HepG2 (cell line): ENCODE data around the gene DCDC2. TPM values are rescaled to one million over a fixed set of nuclear protein-coding genes. Genes with fewer than 3 reads are reported as not detected.

Source experiments
- IRF1 ChIP-seq: sonication (generic); formaldehyde crosslinking; IDR thresholded peaks from 2 replicates; pipeline ENCODE4 v1.4.0; 2020; ENCODE audit warnings: low read depth, mild to moderate bottlenecking, missing genetic modification reagents
- MAFK ChIP-seq, 2 experiments: IDR thresholded peaks in 1 of 2; conservative IDR thresholded peaks in 1 of 2; 2 replicates each; pipeline ENCODE4 v1.6.1; 2011; ENCODE audit warnings: improper control_type of control experiment in 2 of 2, low read length in 2 of 2
- MEF2D ChIP-seq: sonication (generic); formaldehyde crosslinking; IDR thresholded peaks from 2 replicates; pipeline ENCODE4 v1.5.1; 2020; ENCODE audit warnings: mild to moderate bottlenecking, missing genetic modification reagents
- NFAT5 ChIP-seq: sonication (generic); formaldehyde crosslinking; IDR thresholded peaks from 2 replicates; pipeline ENCODE4 v1.4.0; 2020; ENCODE audit warnings: missing genetic modification reagents
- NFKB2 ChIP-seq: sonication (generic); formaldehyde crosslinking; IDR thresholded peaks from 2 replicates; pipeline ENCODE4 v1.4.0; 2020; ENCODE audit warnings: missing genetic modification reagents, borderline replicate concordance
- ZKSCAN8 ChIP-seq: IDR thresholded peaks from 2 replicates; pipeline ENCODE4 v1.6.1; 2016; ENCODE audit warnings: borderline replicate concordance, missing genetic modification reagents, missing compliant biosample characterization
- ZNF232 ChIP-seq: sonication (generic); formaldehyde crosslinking; IDR thresholded peaks from 2 replicates; pipeline ENCODE4 v1.4.0; 2020; ENCODE audit warnings: missing genetic modification reagents, borderline replicate concordance
- ZNF326 ChIP-seq: sonication (generic); formaldehyde crosslinking; IDR thresholded peaks from 2 replicates; pipeline ENCODE4 v1.4.0; 2020; ENCODE audit warnings: missing genetic modification reagents, borderline replicate concordance
- ZNF468 ChIP-seq: sonication (generic); formaldehyde crosslinking; IDR thresholded peaks from 2 replicates; pipeline ENCODE4 v1.8.0; 2022; ENCODE audit warnings: mild to moderate bottlenecking, moderate library complexity, missing genetic modification reagents
- ZNF543 ChIP-seq: sonication (generic); formaldehyde crosslinking; IDR thresholded peaks from 2 replicates; pipeline ENCODE4 v1.4.0; 2020; ENCODE audit warnings: mild to moderate bottlenecking, missing genetic modification reagents
- ZNF547 ChIP-seq: sonication (generic); formaldehyde crosslinking; IDR thresholded peaks from 2 replicates; pipeline ENCODE4 v1.5.1; 2020; ENCODE audit warnings: mild to moderate bottlenecking, missing genetic modification reagents
- ZNF614 ChIP-seq: IDR thresholded peaks from 2 replicates; pipeline ENCODE4 v1.6.1; 2018; ENCODE audit warnings: missing biosample characterization, missing genetic modification reagents, inconsistent platforms, borderline replicate concordance
- ZNF788 ChIP-seq: sonication (generic); formaldehyde crosslinking; IDR thresholded peaks from 2 replicates; pipeline ENCODE4 v1.5.0; 2020; ENCODE audit warnings: mild to moderate bottlenecking, missing genetic modification reagents, borderline replicate concordance
- polyA plus RNA-seq, 8 experiments: library from polyadenylated mRNA; depleted of rRNA in 3 of 8; stranded (reverse) in 7 of 8; unstranded in 1 of 8; fragments of >200 nt; fragmentation: Illumina TruSeq in 4 of 8; extraction: Trizol in 4 of 8; gene quantifications; 2 replicates each; pipeline versions ENCODE4 v1.2.1 to v1.2.3, GENCODE V29; 2011 to 2016; ENCODE audit warnings: low read depth in 4 of 8, missing spikeins in 1 of 8, mixed read lengths in 1 of 8; ENCODE audit not compliant: insufficient read depth in 1 of 8
- total RNA-seq, 5 experiments: library from RNA; depleted of rRNA; stranded (reverse); fragments of >200 nt; fragmentation: Illumina TruSeq; extraction: Trizol; gene quantifications; 2 replicates each; pipeline ENCODE4 v1.2.3, GENCODE V29; 2016; ENCODE audit warnings: low read depth in 1 of 5
- TF ChIP-seq, protein P1 (sequence below): IDR thresholded peaks from 2 replicates; pipeline ENCODE4 v1.4.0; 2020; ENCODE audit warnings: mild to moderate bottlenecking, missing genetic modification reagents
- TF ChIP-seq, protein P2 (sequence below): sonication (generic); formaldehyde crosslinking; IDR thresholded peaks from 2 replicates; pipeline ENCODE4 v1.9.0; 2021; ENCODE audit warnings: missing genetic modification reagents, mild to moderate bottlenecking, borderline replicate concordance

DCDC2 gene
- total and polyA plus RNA-seq, 2 of the 13 experiments (the other 11 are each of a cell fraction or from before 2014, with no cell fraction given), result 9.0 to 36.2 TPM

- TF ChIP-seq, protein P1, sequence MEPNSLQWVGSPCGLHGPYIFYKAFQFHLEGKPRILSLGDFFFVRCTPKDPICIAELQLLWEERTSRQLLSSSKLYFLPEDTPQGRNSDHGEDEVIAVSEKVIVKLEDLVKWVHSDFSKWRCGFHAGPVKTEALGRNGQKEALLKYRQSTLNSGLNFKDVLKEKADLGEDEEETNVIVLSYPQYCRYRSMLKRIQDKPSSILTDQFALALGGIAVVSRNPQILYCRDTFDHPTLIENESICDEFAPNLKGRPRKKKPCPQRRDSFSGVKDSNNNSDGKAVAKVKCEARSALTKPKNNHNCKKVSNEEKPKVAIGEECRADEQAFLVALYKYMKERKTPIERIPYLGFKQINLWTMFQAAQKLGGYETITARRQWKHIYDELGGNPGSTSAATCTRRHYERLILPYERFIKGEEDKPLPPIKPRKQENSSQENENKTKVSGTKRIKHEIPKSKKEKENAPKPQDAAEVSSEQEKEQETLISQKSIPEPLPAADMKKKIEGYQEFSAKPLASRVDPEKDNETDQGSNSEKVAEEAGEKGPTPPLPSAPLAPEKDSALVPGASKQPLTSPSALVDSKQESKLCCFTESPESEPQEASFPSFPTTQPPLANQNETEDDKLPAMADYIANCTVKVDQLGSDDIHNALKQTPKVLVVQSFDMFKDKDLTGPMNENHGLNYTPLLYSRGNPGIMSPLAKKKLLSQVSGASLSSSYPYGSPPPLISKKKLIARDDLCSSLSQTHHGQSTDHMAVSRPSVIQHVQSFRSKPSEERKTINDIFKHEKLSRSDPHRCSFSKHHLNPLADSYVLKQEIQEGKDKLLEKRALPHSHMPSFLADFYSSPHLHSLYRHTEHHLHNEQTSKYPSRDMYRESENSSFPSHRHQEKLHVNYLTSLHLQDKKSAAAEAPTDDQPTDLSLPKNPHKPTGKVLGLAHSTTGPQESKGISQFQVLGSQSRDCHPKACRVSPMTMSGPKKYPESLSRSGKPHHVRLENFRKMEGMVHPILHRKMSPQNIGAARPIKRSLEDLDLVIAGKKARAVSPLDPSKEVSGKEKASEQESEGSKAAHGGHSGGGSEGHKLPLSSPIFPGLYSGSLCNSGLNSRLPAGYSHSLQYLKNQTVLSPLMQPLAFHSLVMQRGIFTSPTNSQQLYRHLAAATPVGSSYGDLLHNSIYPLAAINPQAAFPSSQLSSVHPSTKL (CRISPR knock-in tag), result peak; percentile 82
- TF ChIP-seq MAFK (conservative IDR thresholded peaks at IDR 0.05 in 1 of 2, IDR thresholded peaks at IDR 0.05 in 1 of 2; ENCODE audit: low read length in 2 of 2) (no peak), ZKSCAN8 (0 out of 2 replicates have a peak, but pooled peaks have one; percentile 43), ZNF614 (peak; percentile 92), ZNF468 (CRISPR knock-in tag) (0 out of 2 replicates have a peak, but pooled peaks have one; percentile 75), MEF2D (CRISPR knock-in tag) (peak; percentile 93), ZNF788 (peak; percentile 69; the same call in 1 of the 2 replicates), ZNF543 (0 out of 2 replicates have a peak, but pooled peaks have one; percentile 69), IRF1 (CRISPR knock-in tag) (0 out of 2 replicates have a peak, but pooled peaks have one; percentile 61), NFKB2 (CRISPR knock-in tag) (no peak), ZNF326 (CRISPR knock-in tag) (no peak), NFAT5 (CRISPR knock-in tag) (peak; percentile 55; the same call in 1 of the 2 replicates), ZNF232 (CRISPR knock-in tag) (peak; percentile 99), ZNF547 (peak; percentile 65; the same call in 1 of the 2 replicates)
- TF ChIP-seq, protein P2, sequence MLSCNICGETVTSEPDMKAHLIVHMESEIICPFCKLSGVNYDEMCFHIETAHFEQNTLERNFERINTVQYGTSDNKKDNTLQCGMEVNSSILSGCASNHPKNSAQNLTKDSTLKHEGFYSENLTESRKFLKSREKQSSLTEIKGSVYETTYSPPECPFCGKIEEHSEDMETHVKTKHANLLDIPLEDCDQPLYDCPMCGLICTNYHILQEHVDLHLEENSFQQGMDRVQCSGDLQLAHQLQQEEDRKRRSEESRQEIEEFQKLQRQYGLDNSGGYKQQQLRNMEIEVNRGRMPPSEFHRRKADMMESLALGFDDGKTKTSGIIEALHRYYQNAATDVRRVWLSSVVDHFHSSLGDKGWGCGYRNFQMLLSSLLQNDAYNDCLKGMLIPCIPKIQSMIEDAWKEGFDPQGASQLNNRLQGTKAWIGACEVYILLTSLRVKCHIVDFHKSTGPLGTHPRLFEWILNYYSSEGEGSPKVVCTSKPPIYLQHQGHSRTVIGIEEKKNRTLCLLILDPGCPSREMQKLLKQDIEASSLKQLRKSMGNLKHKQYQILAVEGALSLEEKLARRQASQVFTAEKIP (CRISPR knock-in tag), result no peak
These were observed 231.2 kb downstream of the DCDC2 start (continued) for GRCh38 chr6:24126586-24127192.
